IMR-90 (cell line): ENCODE results near the gene NCKIPSD. TPM values are rescaled to one million over a fixed set of nuclear protein-coding genes. Genes with fewer than 3 reads are reported as not detected.
"Not testable (repeated sequence)": the region's sequence is repeated elsewhere in the genome, so short reads cannot be mapped to it uniquely, and the experiment has no call there.

ENCODE experiments used
- ATAC-seq: fragments of 200-7000 bp; cut with Tn5 transposase; 2 replicates; pipeline ENCODE4 v1.9.1; 2020; ENCODE audit warnings: low read depth, mild to moderate bottlenecking, moderate library complexity
- BruUV-seq: library from RNA; stranded (reverse); fragments of 400-500 nt; replicated peaks from 2 replicates; lab custom pipeline; 2021; lab: Mats Ljungman, UMichigan
- CTCF ChIA-PET: fragments of 300-600 bp; formaldehyde crosslinking; extraction: SDS; loops from one replicate; lab custom pipeline; 2021; ENCODE audit warnings: antibody characterized with exemption; lab: Yijun Ruan, JAX
- POLR2A ChIA-PET: fragments of 300-600 bp; sonication (Branson Sonifier 250); formaldehyde crosslinking; loops from one replicate; lab custom pipeline; 2022; ENCODE audit warnings: antibody characterized with exemption; ENCODE audit not compliant: unreplicated experiment; lab: Charles Lee
- DNase-seq: peaks from one replicate; pipeline ENCODE4 v3.0.0; 2013
- H2AFZ ChIP-seq: replicated peaks from 2 replicates; pipeline ENCODE3; 2013; ENCODE audit warnings: low read length, mild to moderate bottlenecking; ENCODE audit not compliant: poor library complexity
- H2AK5ac ChIP-seq: 2 replicates; pipeline ENCODE4 v1.6.1; 2013; ENCODE audit warnings: low read depth, low read length, inconsistent platforms
- H2AK9ac ChIP-seq: replicated peaks from 2 replicates; pipeline ENCODE3; 2013; ENCODE audit warnings: mild to moderate bottlenecking, low read depth, low read length, moderate library complexity; ENCODE audit not compliant: poor library complexity
- H2BK120ac ChIP-seq: 2 replicates; pipeline ENCODE4 v1.6.1; 2013; ENCODE audit warnings: low read depth, low read length, inconsistent platforms
- H2BK15ac ChIP-seq: 3 replicates; pipeline ENCODE4 v1.6.1; 2013; ENCODE audit warnings: low read depth, low read length, inconsistent platforms
- H2BK20ac ChIP-seq: 2 replicates; pipeline ENCODE4 v1.6.1; 2013; ENCODE audit warnings: low read depth, mild to moderate bottlenecking, inconsistent platforms, low read length, moderate library complexity
- H2BK5ac ChIP-seq: 2 replicates; pipeline ENCODE4 v1.6.1; 2013; ENCODE audit warnings: mild to moderate bottlenecking, low read depth, low read length, inconsistent platforms; ENCODE audit not compliant: poor library complexity, severe bottlenecking
- H3K14ac ChIP-seq: replicated peaks from 2 replicates; pipeline ENCODE4 v1.6.1; 2013; ENCODE audit warnings: low read depth, low read length, inconsistent platforms
- H3K18ac ChIP-seq: 2 replicates; pipeline ENCODE4 v1.6.1; 2013; ENCODE audit warnings: low read depth, low read length, control low read depth
- H3K23ac ChIP-seq: 2 replicates; pipeline ENCODE4 v1.6.1; 2013; ENCODE audit warnings: low read depth, low read length, inconsistent platforms
- H3K27ac ChIP-seq: 2 replicates; pipeline ENCODE4 v1.5.1; 2013; ENCODE audit warnings: mild to moderate bottlenecking, control low read depth, low read length; ENCODE audit not compliant: insufficient read depth
- H3K27me3 ChIP-seq: 2 replicates; pipeline ENCODE4 v1.6.1; 2013; ENCODE audit warnings: low read length; ENCODE audit not compliant: control insufficient read depth, insufficient read depth
- H3K36me3 ChIP-seq: 2 replicates; pipeline ENCODE4 v1.6.1; 2013; ENCODE audit warnings: low read length, mixed read lengths; ENCODE audit not compliant: control insufficient read depth, insufficient read depth
- H3K4ac ChIP-seq: 2 replicates; pipeline ENCODE4 v1.6.1; 2013; ENCODE audit warnings: low read depth, low read length, inconsistent platforms
- H3K4me1 ChIP-seq: 2 replicates; pipeline ENCODE4 v1.6.1; 2013; ENCODE audit warnings: low read length, mixed read lengths; ENCODE audit not compliant: control insufficient read depth, insufficient read depth
- H3K4me2 ChIP-seq: 2 replicates; pipeline ENCODE4 v1.6.1; 2013; ENCODE audit warnings: low read depth, mild to moderate bottlenecking, control low read depth, low read length, moderate library complexity
- H3K4me3 ChIP-seq: 2 replicates; pipeline ENCODE4 v1.5.1; 2013; ENCODE audit warnings: low read depth, mild to moderate bottlenecking, control low read depth, low read length, moderate library complexity; ENCODE audit not compliant: insufficient read depth
- H3K56ac ChIP-seq: 2 replicates; pipeline ENCODE4 v1.6.1; 2013; ENCODE audit warnings: low read length, inconsistent platforms; ENCODE audit not compliant: insufficient read depth; ENCODE audit errors: extremely low read depth
- H3K79me1 ChIP-seq, 2 experiments: 2 replicates each; pipeline ENCODE4 v1.6.1; 2013; ENCODE audit warnings: low read length in 2 of 2, inconsistent platforms in 1 of 2, low read depth in 1 of 2
- H3K9ac ChIP-seq: 2 replicates; pipeline ENCODE4 v1.6.1; 2013; ENCODE audit warnings: low read depth, low read length, control low read depth
- H3K9me1 ChIP-seq: 2 replicates; pipeline ENCODE4 v1.6.1; 2013; ENCODE audit warnings: low read length, inconsistent platforms; ENCODE audit not compliant: insufficient read depth
- H3K9me3 ChIP-seq: 2 replicates; pipeline ENCODE4 v1.6.1; 2013; ENCODE audit warnings: low read length; ENCODE audit not compliant: control insufficient read depth, insufficient read depth
- H4K20me1 ChIP-seq: 2 replicates; pipeline ENCODE4 v1.6.1; 2013; ENCODE audit warnings: low read length, inconsistent platforms; ENCODE audit not compliant: insufficient read depth
- H4K5ac ChIP-seq: 2 replicates; pipeline ENCODE4 v1.6.1; 2013; ENCODE audit warnings: mild to moderate bottlenecking, low read depth, low read length, control low read depth
- H4K8ac ChIP-seq, 2 experiments: 2 replicates each; pipeline ENCODE4 v1.6.1; 2013; ENCODE audit warnings: low read depth in 2 of 2, low read length in 2 of 2, control low read depth in 1 of 2, inconsistent platforms in 1 of 2
- H4K91ac ChIP-seq: 2 replicates; pipeline ENCODE4 v1.6.1; 2013; ENCODE audit warnings: low read depth, low read length, inconsistent platforms; ENCODE audit not compliant: insufficient read depth
- BHLHE40 ChIP-seq: fragments of 150-350 bp; IDR thresholded peaks from 2 replicates; pipeline ENCODE4 v1.6.1; 2016; ENCODE audit warnings: mild to moderate bottlenecking, low read depth, low read length
- CEBPB ChIP-seq: IDR thresholded peaks from 2 replicates; pipeline ENCODE4 v1.6.1; 2012; ENCODE audit warnings: low read depth, low read length, improper control_type of control experiment
- CHD1 ChIP-seq: IDR thresholded peaks from 2 replicates; pipeline ENCODE4 v1.6.1; 2012; ENCODE audit warnings: low read depth, low read length, improper control_type of control experiment
- POLR2A ChIP-seq: IDR thresholded peaks from 2 replicates; pipeline ENCODE4 v1.6.1; 2012; ENCODE audit warnings: mild to moderate bottlenecking, low read depth, low read length
- WGBS, 2 experiments: methylation state at CpG; one replicate each; pipeline versions ENCODE4 v1.1.5 to v1.1.7; 2013; ENCODE audit warnings: missing lambda C conversion rate in 2 of 2; ENCODE audit not compliant: insufficient read length in 1 of 2; ENCODE audit errors: extremely low coverage in 2 of 2; 5-methylcytosine and 5-hydroxymethylcytosine counted together
- dilution Hi-C: fragments of 300-500 bp; cut with HindIII; formaldehyde crosslinking; loops from one replicate; pipeline ENCODE4 v1.14.3; 2018; ENCODE audit warnings: low sequenced_read_pairs; ENCODE audit not compliant: unreplicated experiment
- in situ Hi-C: fragments of 300-500 bp; cut with MboI; formaldehyde crosslinking; loops from 3 replicates; pipeline ENCODE4 v1.14.3; 2019; ENCODE audit warnings: low sequenced_read_pairs, inconsistent platforms, mixed read lengths
- intact Hi-C: fragments of 100-400 bp; cut with micrococcal nuclease; formaldehyde crosslinking; loops from 2 replicates; pipeline ENCODE4 v1.10.0; 2022
- polyA plus RNA-seq, 3 experiments: library from polyadenylated mRNA; depleted of rRNA; stranded (reverse); fragments of >200 nt; gene quantifications; 2 replicates each; pipeline ENCODE4 v1.2.3, GENCODE V29; 2012; ENCODE audit warnings: low replicate concordance in 1 of 3
- total RNA-seq: library from RNA; depleted of rRNA; stranded (reverse); fragments of >200 nt; gene quantifications from 2 replicates; pipeline ENCODE4 v1.2.3, GENCODE V29; 2012

The NCKIPSD gene
- total and polyA plus RNA-seq, 2 of the 4 experiments (the other 2 are of a cell fraction), result 21.0 to 38.3 TPM

DNA sequence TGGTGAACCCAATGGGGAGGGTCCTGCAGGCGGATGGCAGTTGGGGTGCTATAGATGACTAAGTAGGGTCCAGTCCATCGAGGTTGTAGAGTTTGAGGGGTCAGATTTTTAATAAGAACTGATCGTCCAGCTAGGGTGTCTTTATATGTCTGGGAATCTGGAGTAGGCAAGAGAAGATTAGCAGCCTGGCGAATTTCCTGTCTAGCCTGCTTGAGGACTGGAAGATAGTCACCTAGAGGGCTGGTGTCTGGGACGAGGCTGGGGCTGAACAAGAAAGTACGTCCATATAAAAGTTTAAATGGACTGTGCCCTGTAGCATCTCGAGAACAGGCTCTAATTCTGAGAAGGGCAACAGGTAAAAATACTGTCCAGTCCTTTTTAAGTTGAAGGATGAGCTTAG is 38.0 kb upstream of the NCKIPSD start:
- peaks cover 6% of the 10 kb centered on the region for H3K4me1 ChIP-seq
- no peak overlapping the region for H2BK20ac ChIP-seq
- H3K9me1 ChIP-seq, result peaks cover 3% of the 10 kb centered on the region; the same call in 1 of the 2 replicates
- in situ Hi-C loops (no loop called here), intact Hi-C loops (no loop called here), dilution Hi-C loops (no loop called here)
- no peaks in the 10 kb centered on the region for H3K36me3 ChIP-seq
- H3K9ac ChIP-seq, result no peak overlapping the region
- POLR2A ChIA-PET, result no interaction called here
- H4K91ac ChIP-seq, result no peak overlapping the region
- H3K27me3 ChIP-seq, result peaks cover 3% of the 10 kb centered on the region
- H4K20me1 ChIP-seq, result no peaks in the 10 kb centered on the region
- H4K8ac ChIP-seq, result no peak overlapping the region
- H3K9me3 ChIP-seq, result no peaks in the 10 kb centered on the region
- no peak overlapping the region for H3K4ac ChIP-seq
- WGBS, 2 experiments, result 77% methylated on average over 4 of the region's 7 CpGs; no CpG with 5 or more reads in 1 of the 2 experiments
- TF ChIP-seq BHLHE40 (no peak), POLR2A (no peak), CEBPB (no peak), CHD1 (no peak)
- no peak overlapping the region for H3K27ac ChIP-seq
- no peak overlapping the region for H3K4me3 ChIP-seq
- CTCF ChIA-PET, result no interaction called here
- no peak overlapping the region for H2AK9ac ChIP-seq
- no peak overlapping the region for H3K56ac ChIP-seq
- no peak overlapping the region for H3K23ac ChIP-seq
- H3K4me2 ChIP-seq, result no peak overlapping the region
- no peak overlapping the region for H2BK120ac ChIP-seq
- H2BK15ac ChIP-seq, result no peak overlapping the region
- no peak for ATAC-seq
- no peak for DNase-seq
- H2BK5ac ChIP-seq, result no peak overlapping the region
- no peak overlapping the region for H4K5ac ChIP-seq
- no peak overlapping the region for H2AFZ ChIP-seq
- H3K79me1 ChIP-seq, result 0 out of 4 replicates have a peak, but pooled peaks cover 0 to 2% of the 10 kb centered on the region in 2 experiments
- no peak overlapping the region for H3K18ac ChIP-seq
- H3K14ac ChIP-seq, result no peak overlapping the region
- BruUV-seq, result no TSS peak
- H2AK5ac ChIP-seq, result no peak overlapping the region

DNA sequence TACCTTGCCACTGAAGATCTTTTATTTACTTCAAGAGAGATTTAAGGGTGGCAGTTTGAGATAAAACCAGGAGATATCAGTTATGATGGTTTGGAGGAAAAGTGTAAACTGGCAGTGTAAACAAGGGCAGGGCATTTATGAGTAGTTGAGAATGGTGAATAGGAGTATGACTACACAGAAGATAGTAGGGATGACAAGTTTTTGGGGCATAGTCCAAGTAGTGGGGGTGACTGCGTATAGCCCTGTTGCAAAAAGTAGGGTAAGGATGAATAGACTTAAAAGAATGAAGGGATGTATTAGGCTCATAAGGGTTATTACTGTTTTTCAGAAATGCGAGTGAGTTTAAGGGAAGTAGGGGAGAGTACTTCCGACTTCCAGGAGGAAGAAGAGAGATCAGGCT is 37.6 kb upstream of the NCKIPSD start:
- H3K79me1 ChIP-seq, H3K56ac ChIP-seq, in situ Hi-C loops, H3K23ac ChIP-seq, H3K4me2 ChIP-seq, H3K4me1 ChIP-seq, H2BK120ac ChIP-seq, H3K9me1 ChIP-seq, H4K5ac ChIP-seq, H3K18ac ChIP-seq, dilution Hi-C loops, H4K91ac ChIP-seq, H2AFZ ChIP-seq, H4K8ac ChIP-seq, H2AK9ac ChIP-seq, CTCF ChIA-PET, intact Hi-C loops, H3K4ac ChIP-seq, H3K9ac ChIP-seq, H3K27me3 ChIP-seq, H3K36me3 ChIP-seq, BruUV-seq, H3K27ac ChIP-seq, H2BK20ac ChIP-seq, H2BK15ac ChIP-seq, H3K14ac ChIP-seq, H2BK5ac ChIP-seq, H4K20me1 ChIP-seq, H3K4me3 ChIP-seq, POLR2A ChIA-PET, H3K9me3 ChIP-seq, ATAC-seq, H2AK5ac ChIP-seq: not testable (repeated sequence)
- 38% methylated on average over 2 of the region's 3 CpGs; no CpG with 5 or more reads in 1 of the 2 experiments for WGBS, 2 experiments
- DNase-seq, result peak; percentile 27
